ENCODE measurements around the gene UBAC1.

The UBAC1 gene

DNA sequence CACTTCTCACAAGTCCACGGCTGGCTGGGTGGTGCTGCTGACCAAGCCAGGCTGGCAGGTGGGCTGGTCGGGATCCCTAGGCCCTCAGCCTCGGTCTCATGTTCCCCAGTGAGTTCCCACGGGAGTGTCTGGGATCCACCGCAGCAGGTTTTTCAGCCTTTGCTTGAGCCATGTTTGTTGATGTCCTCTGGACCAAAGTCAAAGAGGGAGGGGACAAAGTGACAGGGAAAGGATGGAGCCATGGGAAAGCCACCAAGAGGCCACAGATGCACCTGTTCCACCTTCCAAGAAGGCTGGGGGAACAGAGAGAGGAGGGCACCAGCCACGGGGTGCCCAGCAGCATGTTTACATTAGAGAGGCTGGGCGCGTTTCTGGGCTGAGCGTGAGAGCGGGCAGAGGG is 2.8 kb upstream of the UBAC1 start (continued):
- TF ChIP-seq ZNF776 (tag by site-specific recombination; IDR thresholded peaks at IDR 0.05; ENCODE audit: borderline replicate concordance): no peak
- TF ChIP-seq ZNF155 (tag by site-specific recombination; IDR thresholded peaks at IDR 0.05): no peak
- no peak for TF ChIP-seq MYNN (tag by site-specific recombination; IDR thresholded peaks at IDR 0.05; ENCODE audit: borderline replicate concordance)
- no peak for TF ChIP-seq GLI2 (tag by site-specific recombination; IDR thresholded peaks at IDR 0.05; ENCODE audit: borderline replicate concordance, low read depth)
- TF ChIP-seq EGR2 (tag by site-specific recombination; IDR thresholded peaks at IDR 0.05; ENCODE audit: low read depth): no peak
- TF ChIP-seq KLF17 (tag by site-specific recombination; IDR thresholded peaks at IDR 0.05): no peak
- no peak for TF ChIP-seq YY2 (tag by site-specific recombination; IDR thresholded peaks at IDR 0.05)
- TF ChIP-seq ZBTB21 (tag by site-specific recombination; IDR thresholded peaks at IDR 0.05): no peak
- TF ChIP-seq REPIN1 (tag by site-specific recombination; IDR thresholded peaks at IDR 0.05; ENCODE audit: low read depth): no peak
- TF ChIP-seq ZNF211 (tag by site-specific recombination; IDR thresholded peaks at IDR 0.05; ENCODE audit: low read depth): no peak

DNA sequence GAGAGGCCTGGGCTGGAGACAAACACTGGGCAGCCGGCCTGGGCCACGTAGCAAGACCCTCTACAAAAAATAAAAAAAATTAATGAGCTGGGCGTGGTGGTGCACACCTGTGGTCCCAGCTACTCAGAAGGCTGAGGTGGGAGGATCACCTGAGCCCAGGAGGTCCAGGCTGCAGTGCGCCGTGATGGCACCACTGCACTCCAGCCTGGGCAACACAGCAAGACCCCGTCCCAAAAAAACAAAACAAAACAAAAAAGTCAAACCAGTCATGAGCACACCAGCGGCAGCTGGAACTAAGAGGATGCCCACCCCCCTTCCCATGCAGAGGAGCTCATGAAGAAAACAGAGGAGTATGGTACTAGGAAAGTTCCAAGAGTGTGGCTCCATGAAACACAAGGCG is 2.2 kb upstream of the UBAC1 start:
- Histone ChIP-seq H3K4me3 (ENCODE audit: low read depth, low read length) (no peak overlapping the region), H3K36me3 (ENCODE audit: control insufficient read depth in 2 of 2, insufficient read depth in 1 of 2, low read length in 2 of 2) (peaks cover 0 to 6% of the 10 kb centered on the region in 2 experiments; a peak in 1 of 3 replicates), H3K9me3 (ENCODE audit: control insufficient read depth, insufficient read depth, low read depth, low read length) (no peaks in the 10 kb centered on the region), H3K27ac (ENCODE audit: extremely low read depth, low read depth, low read length) (no peak overlapping the region), H3K4me1 (ENCODE audit: control insufficient read depth, insufficient read depth, low read length) (no peaks in the 10 kb centered on the region)
- POLR2A ChIA-PET: interaction anchor here (0.6 to 1.2 kb wide), 2 partner anchors 150 to 414 kb away, joined by 4 to 5 read pairs; no protein-coding TSS in a partner anchor
- CTCF ChIA-PET: interaction anchor here (0.7 to 1.0 kb wide), 3 partner anchors 154 to 176 kb away, joined by 3 to 5 read pairs (median 3); no protein-coding TSS in a partner anchor
- TF ChIP-seq ZIC2 (tag by site-specific recombination; IDR thresholded peaks at IDR 0.05): no peak
- TF ChIP-seq ZNF121 (tag by site-specific recombination; IDR thresholded peaks at IDR 0.05): peak; percentile 100
- no peak for TF ChIP-seq ZNF114 (tag by site-specific recombination; IDR thresholded peaks at IDR 0.05)

- TF ChIP-seq, protein P1, sequence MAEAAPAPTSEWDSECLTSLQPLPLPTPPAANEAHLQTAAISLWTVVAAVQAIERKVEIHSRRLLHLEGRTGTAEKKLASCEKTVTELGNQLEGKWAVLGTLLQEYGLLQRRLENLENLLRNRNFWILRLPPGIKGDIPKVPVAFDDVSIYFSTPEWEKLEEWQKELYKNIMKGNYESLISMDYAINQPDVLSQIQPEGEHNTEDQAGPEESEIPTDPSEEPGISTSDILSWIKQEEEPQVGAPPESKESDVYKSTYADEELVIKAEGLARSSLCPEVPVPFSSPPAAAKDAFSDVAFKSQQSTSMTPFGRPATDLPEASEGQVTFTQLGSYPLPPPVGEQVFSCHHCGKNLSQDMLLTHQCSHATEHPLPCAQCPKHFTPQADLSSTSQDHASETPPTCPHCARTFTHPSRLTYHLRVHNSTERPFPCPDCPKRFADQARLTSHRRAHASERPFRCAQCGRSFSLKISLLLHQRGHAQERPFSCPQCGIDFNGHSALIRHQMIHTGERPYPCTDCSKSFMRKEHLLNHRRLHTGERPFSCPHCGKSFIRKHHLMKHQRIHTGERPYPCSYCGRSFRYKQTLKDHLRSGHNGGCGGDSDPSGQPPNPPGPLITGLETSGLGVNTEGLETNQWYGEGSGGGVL (tag by site-specific recombination; IDR thresholded peaks at IDR 0.05): 0 out of 2 replicates have a peak, but pooled peaks have one; percentile 44
- TF ChIP-seq ZFHX2 (tag by site-specific recombination; conservative IDR thresholded peaks at IDR 0.05): peak; percentile 61
- TF ChIP-seq ZNF140 (tag by site-specific recombination; IDR thresholded peaks at IDR 0.05): no peak
- TF ChIP-seq EGR2 (tag by site-specific recombination; IDR thresholded peaks at IDR 0.05; ENCODE audit: low read depth): peak; percentile 67
- no peak for TF ChIP-seq KLF1 (tag by site-specific recombination; IDR thresholded peaks at IDR 0.05)
- Histone ChIP-seq H3K4me3 (ENCODE audit: low read depth, low read length) (no peak overlapping the region), H3K27ac (ENCODE audit: extremely low read depth, low read depth, low read length) (no peak overlapping the region), H3K36me3 (ENCODE audit: control insufficient read depth in 2 of 2, insufficient read depth in 1 of 2, low read length in 2 of 2) (peaks cover 0 to 8% of the 10 kb centered on the region in 2 experiments; a peak in 1 of 3 replicates), H3K4me1 (ENCODE audit: control insufficient read depth, insufficient read depth, low read length) (no peaks in the 10 kb centered on the region), H3K9me3 (ENCODE audit: control insufficient read depth, insufficient read depth, low read depth, low read length) (no peaks in the 10 kb centered on the region)
- POLR2A ChIA-PET: interaction anchor here (1.2 kb wide), 1 partner anchor 151 kb away, joined by 4 read pairs; no protein-coding TSS in a partner anchor
- CTCF ChIA-PET: interaction anchor here (1.0 to 4.6 kb wide), 2 partner anchors 160 to 175 kb away, joined by 3 to 21 read pairs; no protein-coding TSS in a partner anchor
Measured at GRCh38 chr9:135962696-135963307, 1.6 kb upstream of the UBAC1 start.
